Neural cell (in vitro differentiated cells): Measurements from ENCODE around the gene CTNNA2.

Experiments used
- EP300 ChIP-seq: fragments of 450-650 bp; conservative IDR thresholded peaks from 2 replicates; pipeline ENCODE4 v1.6.1; 2014; ENCODE audit warnings: antibody characterized with exemption, mild to moderate bottlenecking, moderate library complexity; ENCODE audit not compliant: poor library complexity, severe bottlenecking
- MXI1 ChIP-seq: fragments of 450-650 bp; conservative IDR thresholded peaks from 2 replicates; pipeline ENCODE4 v1.6.1; 2014; ENCODE audit warnings: antibody characterized with exemption, mild to moderate bottlenecking; ENCODE audit not compliant: poor library complexity, severe bottlenecking
- POLR2AphosphoS5 ChIP-seq: IDR thresholded peaks from 2 replicates; pipeline ENCODE4 v1.6.1; 2012
- REST ChIP-seq: IDR thresholded peaks from 2 replicates; pipeline ENCODE4 v1.6.1; 2012; ENCODE audit warnings: borderline replicate concordance
- TF ChIP-seq, protein P1 (sequence below): fragments of 450-650 bp; IDR thresholded peaks from 2 replicates; pipeline ENCODE4 v1.5.1; 2014; ENCODE audit warnings: antibody characterized with exemption, mild to moderate bottlenecking, moderate library complexity; ENCODE audit not compliant: poor library complexity, severe bottlenecking

DNA sequence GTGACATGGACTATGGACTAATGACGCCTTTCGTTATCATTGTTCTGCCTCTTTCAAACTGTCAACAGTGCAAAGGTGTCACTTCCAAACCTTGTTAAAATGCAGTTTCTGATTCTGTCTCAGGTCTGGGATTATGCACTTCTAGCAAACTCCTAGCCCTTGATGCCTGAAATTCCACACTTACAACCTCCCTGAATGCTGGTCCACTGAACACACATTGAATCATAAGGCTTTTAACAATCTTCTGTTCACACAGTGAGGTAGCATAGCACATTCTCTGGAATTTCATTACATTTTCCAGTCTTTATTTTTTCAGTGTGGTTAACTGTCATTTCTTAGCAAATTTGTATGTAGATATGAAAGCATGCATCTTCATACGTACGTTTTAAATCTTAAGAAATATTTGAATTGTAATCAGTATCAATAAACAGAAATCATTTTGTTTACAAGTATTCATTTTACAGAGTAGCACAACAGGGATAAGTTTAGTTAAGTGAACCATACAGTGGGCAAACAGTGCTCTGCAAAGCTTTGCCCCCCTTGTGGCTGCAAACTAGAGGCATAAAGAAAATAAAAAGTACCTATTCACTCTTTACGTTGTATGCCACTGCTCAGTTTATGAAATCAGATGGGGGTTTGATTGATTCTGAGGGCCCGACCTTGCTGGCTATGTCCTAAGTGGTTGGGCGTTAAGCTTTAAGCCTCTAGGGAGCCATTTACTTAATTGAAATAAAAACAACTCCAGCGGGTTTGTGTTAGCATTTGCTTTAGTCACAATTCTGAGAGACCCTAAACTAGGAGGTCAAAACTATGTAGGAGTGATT lies 540.9 kb downstream of the CTNNA2 start:
- no peak for TF ChIP-seq POLR2AphosphoS5
- TF ChIP-seq, protein P1, sequence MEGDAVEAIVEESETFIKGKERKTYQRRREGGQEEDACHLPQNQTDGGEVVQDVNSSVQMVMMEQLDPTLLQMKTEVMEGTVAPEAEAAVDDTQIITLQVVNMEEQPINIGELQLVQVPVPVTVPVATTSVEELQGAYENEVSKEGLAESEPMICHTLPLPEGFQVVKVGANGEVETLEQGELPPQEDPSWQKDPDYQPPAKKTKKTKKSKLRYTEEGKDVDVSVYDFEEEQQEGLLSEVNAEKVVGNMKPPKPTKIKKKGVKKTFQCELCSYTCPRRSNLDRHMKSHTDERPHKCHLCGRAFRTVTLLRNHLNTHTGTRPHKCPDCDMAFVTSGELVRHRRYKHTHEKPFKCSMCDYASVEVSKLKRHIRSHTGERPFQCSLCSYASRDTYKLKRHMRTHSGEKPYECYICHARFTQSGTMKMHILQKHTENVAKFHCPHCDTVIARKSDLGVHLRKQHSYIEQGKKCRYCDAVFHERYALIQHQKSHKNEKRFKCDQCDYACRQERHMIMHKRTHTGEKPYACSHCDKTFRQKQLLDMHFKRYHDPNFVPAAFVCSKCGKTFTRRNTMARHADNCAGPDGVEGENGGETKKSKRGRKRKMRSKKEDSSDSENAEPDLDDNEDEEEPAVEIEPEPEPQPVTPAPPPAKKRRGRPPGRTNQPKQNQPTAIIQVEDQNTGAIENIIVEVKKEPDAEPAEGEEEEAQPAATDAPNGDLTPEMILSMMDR: no peak
- no peak for TF ChIP-seq EP300
- no peak for TF ChIP-seq REST
- TF ChIP-seq MXI1: no peak
